ENCODE measurements around the gene KLHL5. TPM values are rescaled to one million over a fixed set of nuclear protein-coding genes. Genes with fewer than 3 reads are reported as not detected.

Gene KLHL5
- total RNA-seq, 2 experiments from 2014 or later, result 6.6 to 6.8 TPM

GRCh38 chr4:39154009-39154408, 92.0 kb downstream of the KLHL5 start:
- intact Hi-C loops (cut with micrococcal nuclease), result no loop called here
- no peaks in the 10 kb centered on the region for H3K36me3 Mint-ChIP-seq (ENCODE audit: low read depth)
- no peaks in the 10 kb centered on the region for H3K27me3 Mint-ChIP-seq
- H3K9me3 Mint-ChIP-seq, result no peaks in the 10 kb centered on the region
- ATAC-seq, result no peak
- TF ChIP-seq CTCF (IDR thresholded peaks at IDR 0.05), result no peak
- H3K4me3 Mint-ChIP-seq, result no peak overlapping the region
- POLR2A ChIA-PET, result no interaction called here
- DNase-seq, result no peak
- H3K4me1 Mint-ChIP-seq (ENCODE audit: low read depth), result peaks cover 7% of the 10 kb centered on the region
- CTCF ChIA-PET, result no interaction called here
- no peak overlapping the region for H3K27ac Mint-ChIP-seq

- intact Hi-C loops (cut with micrococcal nuclease), result no loop called here
- Mint-ChIP-seq H3K9me3 (no peaks in the 10 kb centered on the region), H3K4me1 (ENCODE audit: low read depth) (no peaks in the 10 kb centered on the region), H3K36me3 (ENCODE audit: low read depth) (no peaks in the 10 kb centered on the region), H3K27me3 (no peaks in the 10 kb centered on the region), H3K4me3 (no peak overlapping the region), H3K27ac (no peak overlapping the region)
- ChIA-PET CTCF (no interaction called here), POLR2A (no interaction called here)
- no peak for ATAC-seq
- no peak for TF ChIP-seq CTCF (IDR thresholded peaks at IDR 0.05)
- DNase-seq, result no peak
Measured at GRCh38 chr4:39157520-39157919, 95.5 kb downstream of the KLHL5 start.

GRCh38 chr4:39166177-39166576, 104.1 kb downstream of the KLHL5 start:
- no peak overlapping the region for H3K27ac Mint-ChIP-seq
- POLR2A ChIA-PET, result no interaction called here
- peaks cover 5% of the 10 kb centered on the region for H3K9me3 Mint-ChIP-seq
- CTCF ChIA-PET, result interaction anchor here (1.1 to 2.4 kb wide), 2 partner anchors 31 to 264 kb away, joined by 5 to 13 read pairs; no protein-coding TSS in a partner anchor
- H3K4me1 Mint-ChIP-seq (ENCODE audit: low read depth), result peaks cover 3% of the 10 kb centered on the region
- no peak for TF ChIP-seq CTCF (IDR thresholded peaks at IDR 0.05)
- ATAC-seq, result no peak
- no peak overlapping the region for H3K4me3 Mint-ChIP-seq
- H3K27me3 Mint-ChIP-seq, result no peaks in the 10 kb centered on the region
- intact Hi-C loops (cut with micrococcal nuclease), result no loop called here
- no peaks in the 10 kb centered on the region for H3K36me3 Mint-ChIP-seq (ENCODE audit: low read depth)
- DNase-seq, result no peak

- POLR2A ChIA-PET, result no interaction called here
- DNase-seq (no peak), ATAC-seq (no peak)
- CTCF ChIA-PET, result interaction anchor here (2.4 kb wide), 1 partner anchor 264 kb away, joined by 13 read pairs; no protein-coding TSS in a partner anchor
- Mint-ChIP-seq H3K27ac (no peak overlapping the region), H3K4me1 (ENCODE audit: low read depth) (peaks cover 3% of the 10 kb centered on the region), H3K36me3 (ENCODE audit: low read depth) (no peaks in the 10 kb centered on the region), H3K9me3 (peaks cover 5% of the 10 kb centered on the region), H3K27me3 (no peaks in the 10 kb centered on the region), H3K4me3 (no peak overlapping the region)
- TF ChIP-seq CTCF (IDR thresholded peaks at IDR 0.05), result no peak
- intact Hi-C loops (cut with micrococcal nuclease), result no loop called here
Measured at GRCh38 chr4:39166669-39167068, 104.6 kb downstream of the KLHL5 start.

- no peak for TF ChIP-seq CTCF (IDR thresholded peaks at IDR 0.05)
- peaks cover 5% of the 10 kb centered on the region for H3K9me3 Mint-ChIP-seq
- H3K27ac Mint-ChIP-seq, result no peak overlapping the region
- H3K4me1 Mint-ChIP-seq (ENCODE audit: low read depth), result peaks cover 3% of the 10 kb centered on the region
- ChIA-PET POLR2A (no interaction called here), CTCF (interaction anchor here (1.4 kb wide), 2 partner anchors 34 to 409 kb away, joined by 4 read pairs; no protein-coding TSS in a partner anchor)
- no peaks in the 10 kb centered on the region for H3K36me3 Mint-ChIP-seq (ENCODE audit: low read depth)
- no peak for DNase-seq
- no peak for ATAC-seq
- no peaks in the 10 kb centered on the region for H3K27me3 Mint-ChIP-seq
- H3K4me3 Mint-ChIP-seq, result no peak overlapping the region
- intact Hi-C loops (cut with micrococcal nuclease), result no loop called here
Measured at GRCh38 chr4:39169426-39169825, 107.4 kb downstream of the KLHL5 start.
